H9 (cell line): Measurements from ENCODE around the gene MATN1. TPM values are rescaled to one million over a fixed set of nuclear protein-coding genes. Genes with fewer than 3 reads are reported as not detected.

Source experiments
- DNase-seq: peaks from one replicate; pipeline ENCODE4 v3.0.0-alpha.2; 2017
- H2AFZ ChIP-seq: one replicate; pipeline ENCODE4 v1.6.1; 2013; ENCODE audit warnings: mild to moderate bottlenecking, low read length, control low read depth, moderate library complexity
- H2AK5ac ChIP-seq: 2 replicates; pipeline ENCODE4 v1.6.1; 2013; ENCODE audit warnings: low read length, control low read depth, mixed read lengths; ENCODE audit not compliant: insufficient read length
- H2BK120ac ChIP-seq: one replicate; pipeline ENCODE4 v1.6.1; 2013; ENCODE audit warnings: low read depth, mild to moderate bottlenecking, low read length, control low read depth, inconsistent platforms; ENCODE audit not compliant: poor library complexity, severe bottlenecking
- H2BK12ac ChIP-seq: 2 replicates; pipeline ENCODE4 v1.6.1; 2013; ENCODE audit warnings: low read length, control low read depth, mixed read lengths, low read depth; ENCODE audit not compliant: insufficient read length
- H2BK15ac ChIP-seq: 2 replicates; pipeline ENCODE4 v1.6.1; 2013; ENCODE audit warnings: low read depth, low read length, control low read depth
- H2BK20ac ChIP-seq: one replicate; pipeline ENCODE4 v1.6.1; 2013; ENCODE audit warnings: low read depth, mild to moderate bottlenecking, low read length, control low read depth, inconsistent platforms; ENCODE audit not compliant: poor library complexity, severe bottlenecking
- H2BK5ac ChIP-seq: 2 replicates; pipeline ENCODE4 v1.6.1; 2013; ENCODE audit warnings: low read length, control low read depth, mixed read lengths; ENCODE audit not compliant: insufficient read length
- H3K14ac ChIP-seq: 2 replicates; pipeline ENCODE4 v1.6.1; 2013; ENCODE audit warnings: low read length, control low read depth; ENCODE audit not compliant: insufficient read depth
- H3K18ac ChIP-seq: 2 replicates; pipeline ENCODE4 v1.6.1; 2013; ENCODE audit warnings: low read depth, mild to moderate bottlenecking, mixed read lengths, low read length, control low read depth; ENCODE audit not compliant: insufficient read length
- H3K23ac ChIP-seq: 2 replicates; pipeline ENCODE4 v1.6.1; 2013; ENCODE audit warnings: low read length, control low read depth, mixed read lengths, low read depth; ENCODE audit not compliant: insufficient read length
- H3K23me2 ChIP-seq: 2 replicates; pipeline ENCODE4 v1.6.1; 2013; ENCODE audit warnings: low read depth, mild to moderate bottlenecking, mixed read lengths, low read length, control low read depth; ENCODE audit not compliant: insufficient read length, poor library complexity, severe bottlenecking
- H3K27ac ChIP-seq: 2 replicates; pipeline ENCODE4 v1.5.1; 2013; ENCODE audit warnings: low read length, control low read depth, mixed read lengths, low read depth; ENCODE audit not compliant: insufficient read length
- H3K27me3 ChIP-seq: 2 replicates; pipeline ENCODE4 v1.6.1; 2013; ENCODE audit warnings: low read length, control low read depth, inconsistent platforms; ENCODE audit not compliant: insufficient read depth
- H3K4ac ChIP-seq: 2 replicates; pipeline ENCODE4 v1.6.1; 2013; ENCODE audit warnings: low read depth, mild to moderate bottlenecking, control low read depth, inconsistent platforms, low read length, moderate library complexity
- H3K4me1 ChIP-seq: 2 replicates; pipeline ENCODE4 v1.6.1; 2013; ENCODE audit warnings: low read length, control low read depth, inconsistent platforms; ENCODE audit not compliant: insufficient read depth
- H3K4me2 ChIP-seq: 2 replicates; pipeline ENCODE4 v1.6.1; 2013; ENCODE audit warnings: low read length, control low read depth, mixed read lengths; ENCODE audit not compliant: insufficient read length, insufficient read depth
- H3K56ac ChIP-seq: 2 replicates; pipeline ENCODE4 v1.6.1; 2013; ENCODE audit warnings: low read depth, mild to moderate bottlenecking, mixed read lengths, low read length, control low read depth; ENCODE audit not compliant: insufficient read length
- H3K79me1 ChIP-seq: 2 replicates; pipeline ENCODE4 v1.6.1; 2013; ENCODE audit warnings: low read depth, mild to moderate bottlenecking, moderate library complexity, low read length, control low read depth, inconsistent platforms; ENCODE audit not compliant: insufficient read depth, poor library complexity, severe bottlenecking
- H3K79me2 ChIP-seq: 2 replicates; pipeline ENCODE4 v1.6.1; 2013; ENCODE audit warnings: low read length, control low read depth, inconsistent platforms; ENCODE audit not compliant: insufficient read depth
- H3K9ac ChIP-seq: 2 replicates; pipeline ENCODE4 v1.6.1; 2013; ENCODE audit warnings: low read length, control low read depth, mixed read lengths; ENCODE audit not compliant: insufficient read length; ENCODE audit errors: extremely low read depth
- H3K9me3 ChIP-seq: one replicate; pipeline ENCODE4 v1.6.1; 2013; ENCODE audit warnings: low read depth, low read length, inconsistent platforms; ENCODE audit not compliant: control insufficient read depth
- H3T11ph ChIP-seq: one replicate; pipeline ENCODE4 v1.6.1; 2013; ENCODE audit warnings: mild to moderate bottlenecking, low read length, control low read depth, inconsistent platforms
- H4K20me1 ChIP-seq: one replicate; pipeline ENCODE4 v1.6.1; 2013; ENCODE audit not compliant: control insufficient read depth, insufficient read length, insufficient read depth
- H4K5ac ChIP-seq: 2 replicates; pipeline ENCODE4 v1.6.1; 2013; ENCODE audit warnings: low read depth, mild to moderate bottlenecking, mixed read lengths, low read length, control low read depth; ENCODE audit not compliant: insufficient read length
- H4K8ac ChIP-seq: replicated peaks from 2 replicates; pipeline ENCODE4 v1.6.1; 2013; ENCODE audit warnings: low read length, control low read depth, mixed read lengths, low read depth; ENCODE audit not compliant: insufficient read length
- H4K91ac ChIP-seq: 2 replicates; pipeline ENCODE4 v1.6.1; 2013; ENCODE audit warnings: low read depth, mild to moderate bottlenecking, moderate library complexity, mixed read lengths, low read length, control low read depth; ENCODE audit not compliant: insufficient read length
- H3K27ac Mint-ChIP-seq, 3 experiments: 2 replicates in 2 of 3; 3 replicates in 1 of 3; pipeline ENCODE4 v1.8.0; 2020 to 2021; ENCODE audit warnings: mixed read lengths in 3 of 3, mild to moderate bottlenecking in 1 of 3, moderate library complexity in 1 of 3
- H3K27me3 Mint-ChIP-seq: 2 replicates; pipeline ENCODE4 v1.8.0; 2021; ENCODE audit warnings: low read depth, mild to moderate bottlenecking, moderate library complexity, mixed read lengths
- H3K36me3 Mint-ChIP-seq, 3 experiments: 2 replicates in 2 of 3; 3 replicates in 1 of 3; pipeline ENCODE4 v1.8.0; 2020 to 2021; ENCODE audit warnings: low read depth in 3 of 3, mixed read lengths in 3 of 3; ENCODE audit not compliant: insufficient read depth in 1 of 3
- H3K4me1 Mint-ChIP-seq, 2 experiments: 2 replicates each; pipeline ENCODE4 v1.8.0; 2020; ENCODE audit warnings: mixed read lengths in 2 of 2
- H3K4me3 Mint-ChIP-seq, 2 experiments: 2 replicates in 1 of 2; 3 replicates in 1 of 2; pipeline ENCODE4 v1.8.0; 2020 to 2021; ENCODE audit warnings: mild to moderate bottlenecking in 2 of 2, mixed read lengths in 2 of 2, moderate library complexity in 1 of 2
- H3K9me3 Mint-ChIP-seq, 2 experiments: 2 replicates in 1 of 2; 3 replicates in 1 of 2; pipeline ENCODE4 v1.8.0; 2020; ENCODE audit warnings: mild to moderate bottlenecking in 2 of 2, mixed read lengths in 2 of 2, moderate library complexity in 1 of 2
- CTCF ChIP-seq: fragments of 200-600 bp; sonication (generic); conservative IDR thresholded peaks from 3 replicates; pipeline ENCODE4 v1.8.0; 2021; ENCODE audit warnings: antibody characterized with exemption, mild to moderate bottlenecking
- WGBS: extraction: QIAGEN DNeasy Blood & Tissue Kit; methylation state at CpG from one replicate; pipeline ENCODE4 v1.1.7; 2013; ENCODE audit warnings: missing lambda C conversion rate, low lambda C conversion rate, mixed read lengths; ENCODE audit not compliant: insufficient read length; ENCODE audit errors: extremely low coverage; 5-methylcytosine and 5-hydroxymethylcytosine counted together
- total RNA-seq: library from RNA; stranded (reverse); gene quantifications from 2 replicates; pipeline ENCODE4 v1.2.1, GENCODE V29; 2021

The MATN1 gene
- total RNA-seq, 1 experiment from 2014 or later: not detected

- Histone ChIP-seq H4K5ac (no peak overlapping the region), H2BK5ac (no peak overlapping the region), H3K9me3 (no peaks in the 10 kb centered on the region), H4K20me1 (no peaks in the 10 kb centered on the region), H2BK120ac (no peak overlapping the region), H3K23ac (no peak overlapping the region), H3K27me3 (no peaks in the 10 kb centered on the region), H3K23me2 (no peaks in the 10 kb centered on the region), H3K4me1 (no peaks in the 10 kb centered on the region), H3K14ac (no peak overlapping the region), H3K4me2 (no peak overlapping the region), H3K27ac (no peak overlapping the region), H3K79me2 (no peaks in the 10 kb centered on the region), H3T11ph (no peak overlapping the region), H4K8ac (no peak overlapping the region), H2BK15ac (no peak overlapping the region), H3K79me1 (no peaks in the 10 kb centered on the region), H3K18ac (no peak overlapping the region), H3K9ac (no peak overlapping the region), H2AFZ (no peak overlapping the region), H2AK5ac (no peak overlapping the region), H2BK12ac (no peak overlapping the region), H2BK20ac (no peak overlapping the region), H3K4ac (no peak overlapping the region), H4K91ac (no peak overlapping the region), H3K56ac (no peak overlapping the region)
- H3K36me3 Mint-ChIP-seq: no peaks in the 10 kb centered on the region
- H3K9me3 Mint-ChIP-seq: no peaks in the 10 kb centered on the region
- no peak overlapping the region for H3K4me3 Mint-ChIP-seq
- no peak for TF ChIP-seq CTCF
- no CpG with 5 or more reads among the region's 14 CpGs for WGBS
- no peak overlapping the region; a peak in 1 of 7 replicates for H3K27ac Mint-ChIP-seq
- DNase-seq: no peak
- H3K4me1 Mint-ChIP-seq: peaks cover 0 to 2% of the 10 kb centered on the region in 2 experiments; a peak in 1 of 4 replicates
- peaks cover 4% of the 10 kb centered on the region; the same call in 1 of the 2 replicates for H3K27me3 Mint-ChIP-seq
Observed at GRCh38 chr1:30704765-30705509, 18.4 kb downstream of the MATN1 start.
